GM12878 (cell line): ENCODE data around the gene SEC62. TPM values are rescaled to one million over a fixed set of nuclear protein-coding genes. Genes with fewer than 3 reads are reported as not detected.
A peak's percentile ranks its signal among the peaks of the same experiment; 100 is the strongest.

Source experiments
- ATAC-seq: fragments of 200-7000 bp; cut with Tn5 transposase; 3 replicates; pipeline ENCODE4 v1.9.1; 2020; ENCODE audit warnings: mild to moderate bottlenecking, moderate library complexity
- BruUV-seq: library from RNA; stranded (reverse); fragments of 400-500 nt; replicated peaks from 2 replicates; lab custom pipeline; 2021; lab: Mats Ljungman, UMichigan
- CTCF ChIA-PET: fragments of 300-600 bp; sonication (Branson Sonifier 250); formaldehyde crosslinking; extraction: SDS; loops from one replicate; lab custom pipeline; 2021; ENCODE audit warnings: inconsistent platforms; lab: Yijun Ruan, JAX
- POLR2A ChIA-PET: fragments of 350-600 bp; formaldehyde crosslinking; extraction: SDS; loops from one replicate; lab custom pipeline; 2021; ENCODE audit warnings: inconsistent platforms; lab: Charles Lee
- RAD21 ChIA-PET: fragments of 300-600 bp; sonication (Branson Sonifier 250); formaldehyde crosslinking; loops from one replicate; lab custom pipeline; 2023; ENCODE audit warnings: antibody characterized with exemption; ENCODE audit not compliant: unreplicated experiment; lab: Charles Lee
- SMC1A ChIA-PET: fragments of 300-600 bp; sonication (Branson Sonifier 250); formaldehyde crosslinking; loops from one replicate; lab custom pipeline; 2023; ENCODE audit not compliant: unreplicated experiment, uncharacterized antibody; lab: Charles Lee
- DNase-seq: peaks from one replicate; pipeline ENCODE4 v3.0.0-alpha.2; 2011; ENCODE audit warnings: low read depth, low spot score
- FAIRE-seq: peaks from 3 replicates; lab custom pipeline; 2011; peaks lifted over from hg19 to GRCh38; lab: Jason Lieb, UNC
- H2AFZ ChIP-seq: 2 replicates; pipeline ENCODE4 v1.6.0; 2011; ENCODE audit warnings: low read depth, low read length, control low read depth; ENCODE audit not compliant: control insufficient read depth
- H3K27ac ChIP-seq: 2 replicates; pipeline ENCODE4 v1.5.1; 2011; ENCODE audit warnings: control low read depth; ENCODE audit not compliant: control insufficient read depth, insufficient read depth
- H3K27me3 ChIP-seq, 2 experiments: replicated peaks in 1 of 2; 2 replicates each; pipeline versions ENCODE4 v1.6.0 to v1.6.1; 2011; ENCODE audit warnings: low read length in 1 of 2; ENCODE audit not compliant: control insufficient read depth in 2 of 2, insufficient read depth in 2 of 2
- H3K36me3 ChIP-seq, 2 experiments: 2 replicates each; pipeline ENCODE4 v1.5.1; 2011; ENCODE audit warnings: low read length in 1 of 2; ENCODE audit not compliant: control insufficient read depth in 2 of 2, insufficient read depth in 2 of 2
- H3K4me1 ChIP-seq: 2 replicates; pipeline ENCODE4 v1.6.1; 2011; ENCODE audit warnings: mild to moderate bottlenecking, low read length, moderate library complexity, mixed read lengths; ENCODE audit not compliant: control insufficient read depth, insufficient read depth
- H3K4me2 ChIP-seq: 2 replicates; pipeline ENCODE4 v1.6.0; 2011; ENCODE audit warnings: control low read depth; ENCODE audit not compliant: control insufficient read depth, insufficient read depth
- H3K4me3 ChIP-seq: fragments of 200-600 bp; sonication (generic); 2 replicates; pipeline ENCODE4 v1.5.1; 2016
- H3K79me2 ChIP-seq: 2 replicates; pipeline ENCODE4 v1.6.0; 2011; ENCODE audit warnings: low read length; ENCODE audit not compliant: control insufficient read depth, insufficient read depth
- H3K9ac ChIP-seq: 2 replicates; pipeline ENCODE4 v1.8.0; 2011; ENCODE audit warnings: low read length, control low read depth, mixed read lengths; ENCODE audit not compliant: control insufficient read depth, insufficient read depth
- H3K9me3 ChIP-seq: replicated peaks from 3 replicates; pipeline ENCODE4 v1.5.1; 2011; ENCODE audit warnings: mild to moderate bottlenecking, low read length; ENCODE audit not compliant: control insufficient read depth, insufficient read depth
- H4K20me1 ChIP-seq: 2 replicates; pipeline ENCODE4 v1.6.0; 2011; ENCODE audit not compliant: control insufficient read depth, insufficient read depth
- ASH2L ChIP-seq: fragments of 300-600, 200-600 bp; sonication (generic); IDR thresholded peaks from 2 replicates; pipeline ENCODE4 v1.6.1; 2017; ENCODE audit warnings: low read depth, mild to moderate bottlenecking, borderline replicate concordance
- CBFB ChIP-seq: IDR thresholded peaks from 2 replicates; pipeline ENCODE4 v1.6.1; 2016; ENCODE audit warnings: antibody characterized with exemption, low read depth
- CREM ChIP-seq: IDR thresholded peaks from 2 replicates; pipeline ENCODE4 v1.6.1; 2014; ENCODE audit warnings: antibody characterized with exemption, low read depth
- EGR1 ChIP-seq, 2 experiments: IDR thresholded peaks; 1 replicate in 1 of 2; 2 replicates in 1 of 2; pipeline ENCODE4 v1.6.1; 2011 to 2012; ENCODE audit warnings: low read depth in 2 of 2, low read length in 2 of 2, borderline replicate concordance in 1 of 2, mild to moderate bottlenecking in 1 of 2, moderate library complexity in 1 of 2
- EZH2 ChIP-seq: IDR thresholded peaks from 2 replicates; pipeline ENCODE4 v1.6.1; 2012; ENCODE audit warnings: low read depth, mild to moderate bottlenecking, control low read depth, inconsistent platforms, low read length, borderline replicate concordance; ENCODE audit not compliant: control insufficient read depth
- GATAD2B ChIP-seq: fragments of 450-650 bp; conservative IDR thresholded peaks from 2 replicates; pipeline ENCODE4 v1.6.1; 2017; ENCODE audit warnings: low read depth, mild to moderate bottlenecking, moderate library complexity
- IRF3 ChIP-seq: fragments of 450-650 bp; IDR thresholded peaks from 2 replicates; pipeline ENCODE4 v1.6.1; 2014; ENCODE audit warnings: mild to moderate bottlenecking
- MEF2A ChIP-seq: IDR thresholded peaks from 2 replicates; pipeline ENCODE4 v1.6.1; 2011; ENCODE audit warnings: low read depth, mild to moderate bottlenecking, low read length, moderate library complexity; ENCODE audit not compliant: insufficient read depth
- POLR2A ChIP-seq: IDR thresholded peaks from 2 replicates; pipeline ENCODE4 v1.6.1; 2011; ENCODE audit warnings: low read depth, mild to moderate bottlenecking, low read length
- POLR2AphosphoS2 ChIP-seq: IDR thresholded peaks from 2 replicates; pipeline ENCODE4 v1.6.1; 2011; ENCODE audit warnings: low read depth, mild to moderate bottlenecking, low read length, improper control_type of control experiment, moderate library complexity
- SKIL ChIP-seq: fragments of 450-650 bp; IDR thresholded peaks from 2 replicates; pipeline ENCODE4 v1.6.1; 2017; ENCODE audit warnings: mild to moderate bottlenecking, low read depth, inconsistent platforms; ENCODE audit not compliant: poor library complexity, severe bottlenecking
- SMAD5 ChIP-seq: IDR thresholded peaks from 2 replicates; pipeline ENCODE4 v1.6.1; 2016; ENCODE audit warnings: antibody characterized with exemption, low read depth
- SREBF2 ChIP-seq: IDR thresholded peaks from 2 replicates; pipeline ENCODE4 v1.6.1; 2012; ENCODE audit warnings: mild to moderate bottlenecking, low read length
- TAF1 ChIP-seq: IDR thresholded peaks from 2 replicates; pipeline ENCODE4 v1.6.1; 2011; ENCODE audit warnings: mild to moderate bottlenecking, low read depth, low read length, borderline replicate concordance
- TCF7 ChIP-seq: IDR thresholded peaks from 2 replicates; pipeline ENCODE4 v1.6.1; 2014; ENCODE audit warnings: antibody characterized with exemption, borderline replicate concordance
- WRNIP1 ChIP-seq: IDR thresholded peaks from 2 replicates; pipeline ENCODE4 v1.6.1; 2011; ENCODE audit warnings: low read depth, low read length, improper control_type of control experiment, borderline replicate concordance
- YY1 ChIP-seq: IDR thresholded peaks from 2 replicates; pipeline ENCODE4 v1.6.1; 2011; ENCODE audit warnings: low read depth, mild to moderate bottlenecking, low read length
- ZNF687 ChIP-seq: fragments of 450-650 bp; IDR thresholded peaks from 2 replicates; pipeline ENCODE4 v1.6.1; 2017; ENCODE audit warnings: mild to moderate bottlenecking, moderate library complexity
- WGBS: methylation state at CpG from one replicate; pipeline ENCODE4 v1.1.6; 2016; ENCODE audit warnings: low lambda C conversion rate; ENCODE audit not compliant: insufficient replicate concordance, insufficient coverage; ENCODE audit errors: missing lambda C conversion rate; 5-methylcytosine and 5-hydroxymethylcytosine counted together
- in situ Hi-C: fragments of 300-500 bp; cut with MboI; formaldehyde crosslinking; loops from 9 replicates; pipeline ENCODE4 v1.14.3; 2018; ENCODE audit warnings: mixed read lengths
- intact Hi-C: fragments of 100-400 bp; cut with micrococcal nuclease; formaldehyde crosslinking; loops from one replicate; pipeline ENCODE4 v1.14.2; 2022; ENCODE audit not compliant: unreplicated experiment
- polyA plus RNA-seq, 11 experiments: library from polyadenylated mRNA; depleted of rRNA in 4 of 11; unstranded in 6 of 11; stranded (reverse) in 5 of 11; fragments of >200 nt; fragmentation: Nextera tagmentation in 4 of 11; fragmentation: Illumina TruSeq in 1 of 11; extraction: Ambion mirVana in 4 of 11; extraction: Trizol in 1 of 11; gene quantifications; 1 replicate in 1 of 11; 2 replicates in 10 of 11; pipeline versions ENCODE4 v1.2.1 to v1.2.3, GENCODE V29; 2011 to 2016; ENCODE audit warnings: inconsistent platforms in 2 of 11, missing spikeins in 2 of 11, low read depth in 1 of 11
- total RNA-seq, 4 experiments: library from RNA; depleted of rRNA in 3 of 4; stranded (reverse); fragments of >200 nt in 3 of 4; fragmentation: Illumina TruSeq in 1 of 4; extraction: Trizol in 1 of 4; gene quantifications; 2 replicates each; pipeline versions ENCODE4 v1.2.1 to v1.2.3, GENCODE V29; 2013 to 2021

Gene SEC62
- total and polyA plus RNA-seq, 10 of the 15 experiments (the other 5 are each of a cell fraction or from before 2014, with no cell fraction given), result 25.6 to 270 (median 94.8) TPM

GRCh38 chr3:169970847-169971246 lies 4.2 kb downstream of the SEC62 start:
- intact Hi-C loops (no loop called here), in situ Hi-C loops (no loop called here)
- H2AFZ ChIP-seq, result no peak overlapping the region
- no peak for TF ChIP-seq POLR2A
- TF ChIP-seq CBFB, result no peak
- TF ChIP-seq ASH2L, result no peak
- no peak for TF ChIP-seq YY1
- TF ChIP-seq IRF3, result no peak
- TF ChIP-seq SMAD5, result no peak
- TF ChIP-seq CREM, result no peak
- TF ChIP-seq SREBF2, result no peak
- TF ChIP-seq SKIL, result no peak
- TF ChIP-seq EGR1 (IDR thresholded peaks at IDR 0.05; ENCODE audit: borderline replicate concordance in 1 of 2, low read depth in 2 of 2, low read length in 2 of 2), result no peak
- no peak for TF ChIP-seq POLR2AphosphoS2
- no peak for TF ChIP-seq GATAD2B
- TF ChIP-seq WRNIP1, result no peak
- TF ChIP-seq MEF2A, result no peak
- TF ChIP-seq ZNF687, result no peak
- no peak for TF ChIP-seq TAF1
- no peak for TF ChIP-seq EZH2
- no peak for TF ChIP-seq TCF7

More at GRCh38 chr3:169970847-169971246, 4.2 kb downstream of the SEC62 start:
- Histone ChIP-seq H3K27me3 (no peaks in the 10 kb centered on the region), H3K4me3 (0 out of 2 replicates have a peak overlapping the region, but pooled peaks have one; percentile 17), H3K9me3 (no peaks in the 10 kb centered on the region; the same call in 2 of the 3 replicates), H3K27ac (no peak overlapping the region), H3K4me1 (peaks cover 4% of the 10 kb centered on the region; the same call in 1 of the 2 replicates), H3K9ac (no peak overlapping the region; the same call in 1 of the 2 replicates), H3K79me2 (peaks cover 97% of the 10 kb centered on the region), H3K36me3 (peaks cover 0 to 11% of the 10 kb centered on the region in 2 experiments; a peak in 2 of 4 replicates), H3K4me2 (peak overlapping the region; percentile 83), H4K20me1 (no peaks in the 10 kb centered on the region; the same call in 1 of the 2 replicates)
- ChIA-PET RAD21 (interaction anchor here (1.9 to 8.3 kb wide), 4 partner anchors 17 to 108 kb away, joined by 6 to 123 read pairs (median 10); no protein-coding TSS in a partner anchor), CTCF (interaction anchor here (1.0 to 6.6 kb wide), 3 partner anchors 16 to 105 kb away, joined by 3 to 81 read pairs (median 4); no protein-coding TSS in a partner anchor), POLR2A (interaction anchor here (1.1 to 1.5 kb wide), 2 partner anchors 17 to 30 kb away, joined by 3 to 4 read pairs; no protein-coding TSS in a partner anchor), SMC1A (interaction anchor here (0.7 to 9.1 kb wide), 12 partner anchors 8 to 438 kb away, joined by 3 to 174 read pairs (median 4); no protein-coding TSS in a partner anchor)
- 94% methylated on average over 1 of the region's 1 CpG for WGBS
- DNase-seq, result no peak
- FAIRE-seq, result no peak
- BruUV-seq, result no TSS peak
- no peak for ATAC-seq
